Muscle of leg (tissue), 11 donors: Measurements from ENCODE around the gene ARGLU1. TPM values are rescaled to one million over a fixed set of nuclear protein-coding genes. Genes with fewer than 3 reads are reported as not detected.
A peak's percentile ranks its signal among the peaks of the same experiment; 100 is the strongest.

Experiments
- DNase-seq: peaks from one replicate; pipeline ENCODE4 v3.0.0; 2013
- H3K27ac ChIP-seq: one replicate; pipeline ENCODE4 v1.5.1; 2013; ENCODE audit warnings: mild to moderate bottlenecking, low read length, control low read depth
- H3K27me3 ChIP-seq: one replicate; pipeline ENCODE4 v1.6.1; 2013; ENCODE audit warnings: low read length; ENCODE audit not compliant: control insufficient read depth, insufficient read depth
- H3K36me3 ChIP-seq: one replicate; pipeline ENCODE4 v1.6.1; 2013; ENCODE audit warnings: low read length; ENCODE audit not compliant: control insufficient read depth, insufficient read depth
- H3K4me1 ChIP-seq: one replicate; pipeline ENCODE4 v1.6.1; 2013; ENCODE audit warnings: low read length; ENCODE audit not compliant: control insufficient read depth, insufficient read depth
- H3K4me3 ChIP-seq: one replicate; pipeline ENCODE4 v1.5.1; 2013; ENCODE audit warnings: low read length, control low read depth
- H3K9me3 ChIP-seq: replicated peaks from 2 replicates; pipeline ENCODE4 v1.6.1; 2013; ENCODE audit warnings: low read depth, low read length; ENCODE audit not compliant: control insufficient read depth
- WGBS: methylation state at CpG from one replicate; pipeline ENCODE4 v1.1.5; 2013; ENCODE audit warnings: missing lambda C conversion rate; ENCODE audit not compliant: insufficient coverage; 5-methylcytosine and 5-hydroxymethylcytosine counted together
- polyA plus RNA-seq, 8 donors: library from polyadenylated mRNA; unstranded; fragments of 120-200 nt; gene quantifications; one replicate each; pipeline versions ENCODE4 v1.2.1 to v1.2.3, GENCODE V29; 2013; ENCODE audit warnings: inconsistent platforms in 1 of 8, low replicate concordance in 1 of 8; ENCODE audit not compliant: insufficient read length in 8 of 8, insufficient read depth in 1 of 8
- total RNA-seq: library from RNA; stranded (reverse); fragments of 120-200 nt; gene quantifications from one replicate; pipeline ENCODE4 v1.2.4, GENCODE V29; 2013

Gene ARGLU1
- total and polyA plus RNA-seq, 9 donors: 79.1 to 161 (median 136) TPM

DNA sequence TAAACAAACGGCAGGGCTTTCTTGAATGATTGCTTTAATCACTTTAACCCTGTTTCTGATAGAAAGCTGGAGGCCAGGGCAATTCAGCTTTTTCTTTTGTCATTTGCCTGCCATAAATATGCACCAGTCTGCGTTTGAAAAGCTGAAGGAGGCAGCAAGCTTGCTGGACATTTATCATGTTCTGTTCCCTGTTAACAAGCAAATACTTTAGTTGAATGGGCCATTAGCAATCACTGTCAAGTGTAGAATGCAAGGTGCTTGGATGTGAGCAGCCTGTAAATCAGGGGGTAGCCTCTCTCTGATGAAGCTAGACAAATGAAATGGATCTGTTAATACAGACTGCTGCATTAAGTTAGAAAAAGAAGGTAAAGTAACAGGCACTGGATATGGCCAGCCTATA is 40.1 kb downstream of the ARGLU1 start:
- WGBS: 67% methylated on average over 1 of the region's 2 CpGs
- Histone ChIP-seq H3K36me3 (no peaks in the 10 kb centered on the region), H3K9me3 (no peaks in the 10 kb centered on the region), H3K27me3 (no peaks in the 10 kb centered on the region), H3K4me1 (peaks cover 12% of the 10 kb centered on the region), H3K4me3 (no peak overlapping the region), H3K27ac (no peak overlapping the region)
- no peak for DNase-seq

DNA sequence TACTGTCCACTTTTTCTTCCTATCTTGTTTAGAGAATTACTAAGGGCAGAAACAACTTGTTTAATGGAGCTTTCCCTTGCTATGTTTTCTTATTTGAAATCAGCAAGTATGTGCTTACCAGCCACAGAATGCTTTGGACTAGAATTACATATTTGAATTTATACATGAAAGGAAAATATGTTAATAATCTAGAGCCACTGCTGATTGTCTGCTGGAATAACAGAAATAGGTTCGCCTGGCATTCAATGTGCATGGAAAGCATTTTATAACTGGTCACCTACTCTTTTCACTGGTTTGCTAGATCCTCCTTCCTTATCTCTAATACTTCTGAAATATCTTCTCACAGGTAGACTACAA is 40.5 kb downstream of the ARGLU1 start:
- no CpG with 5 or more reads among the region's 1 CpG for WGBS
- Histone ChIP-seq H3K9me3 (no peaks in the 10 kb centered on the region), H3K4me1 (peaks cover 8% of the 10 kb centered on the region), H3K36me3 (no peaks in the 10 kb centered on the region), H3K4me3 (no peak overlapping the region), H3K27me3 (no peaks in the 10 kb centered on the region), H3K27ac (no peak overlapping the region)
- DNase-seq: no peak

GRCh38 chr13:106526738-106527444 is 41.0 kb downstream of the ARGLU1 start:
- no peak overlapping the region for H3K27ac ChIP-seq
- no peak overlapping the region for H3K4me3 ChIP-seq

GRCh38 chr13:106525865-106526264 is 42.1 kb downstream of the ARGLU1 start:
- no peaks in the 10 kb centered on the region for H3K9me3 ChIP-seq
- 92% methylated on average over 2 of the region's 3 CpGs for WGBS
- no peaks in the 10 kb centered on the region for H3K36me3 ChIP-seq
- DNase-seq: no peak
- peaks cover 3% of the 10 kb centered on the region for H3K4me1 ChIP-seq
- no peak overlapping the region for H3K27ac ChIP-seq
- no peaks in the 10 kb centered on the region for H3K27me3 ChIP-seq
- H3K4me3 ChIP-seq: no peak overlapping the region

More at GRCh38 chr13:106526738-106527444, 41.0 kb downstream of the ARGLU1 start:
- WGBS: 90% methylated on average over 4 of the region's 8 CpGs
- peaks cover 3% of the 10 kb centered on the region for H3K4me1 ChIP-seq
- no peaks in the 10 kb centered on the region for H3K9me3 ChIP-seq
- DNase-seq: no peak
- H3K36me3 ChIP-seq: no peaks in the 10 kb centered on the region
- H3K27me3 ChIP-seq: no peaks in the 10 kb centered on the region

DNA sequence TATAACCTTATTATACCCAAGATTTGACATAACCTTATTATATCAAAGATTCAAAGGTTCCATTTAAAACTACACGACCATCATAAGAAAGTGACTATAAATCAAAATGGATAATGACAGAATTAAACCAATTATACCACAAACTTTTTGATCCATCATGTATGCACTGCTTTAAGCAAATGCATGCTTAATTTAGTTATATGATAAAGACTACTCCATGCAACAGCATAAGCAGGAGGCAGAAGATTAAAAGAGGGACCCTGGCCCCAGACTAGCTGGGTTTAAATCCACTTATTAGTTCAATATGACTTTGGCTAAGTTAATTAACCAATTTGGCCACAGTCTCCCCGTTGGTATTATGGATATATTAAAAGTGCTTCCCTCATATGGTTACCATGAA is 43.8 kb downstream of the ARGLU1 start:
- no CpG with 5 or more reads among the region's 2 CpGs for WGBS
- Histone ChIP-seq H3K36me3 (no peaks in the 10 kb centered on the region), H3K4me3 (no peak overlapping the region), H3K9me3 (no peaks in the 10 kb centered on the region), H3K27me3 (no peaks in the 10 kb centered on the region), H3K27ac (no peak overlapping the region), H3K4me1 (peaks cover 5% of the 10 kb centered on the region)
- no peak for DNase-seq

DNA sequence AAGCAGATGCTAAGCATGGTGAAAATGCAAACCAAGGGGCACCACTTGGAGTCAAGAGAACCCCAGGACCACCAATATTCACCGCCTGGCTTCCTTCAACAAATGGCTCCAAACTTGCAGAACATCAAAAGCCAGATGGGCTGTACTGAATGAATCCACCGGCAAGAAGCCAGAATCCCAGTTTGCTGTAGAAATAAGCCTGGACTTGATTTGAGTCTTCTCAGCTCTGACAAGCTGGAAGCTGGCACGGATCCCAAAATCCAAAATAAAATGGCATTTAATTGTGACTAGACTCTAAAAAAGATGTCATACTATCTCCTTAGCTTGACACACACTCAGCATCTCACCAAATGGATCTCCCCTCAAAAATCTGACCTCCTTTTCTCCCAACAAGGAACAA is 44.4 kb downstream of the ARGLU1 start:
- no peak overlapping the region for H3K27ac ChIP-seq
- H3K4me3 ChIP-seq: no peak overlapping the region
- peaks cover 5% of the 10 kb centered on the region for H3K4me1 ChIP-seq
- no peaks in the 10 kb centered on the region for H3K9me3 ChIP-seq
- DNase-seq: peak; percentile 63
- WGBS: 40% methylated on average over 2 of the region's 3 CpGs
- no peaks in the 10 kb centered on the region for H3K27me3 ChIP-seq
- H3K36me3 ChIP-seq: no peaks in the 10 kb centered on the region

- Histone ChIP-seq H3K9me3 (no peaks in the 10 kb centered on the region), H3K4me1 (peaks cover 5% of the 10 kb centered on the region), H3K27ac (no peak overlapping the region), H3K27me3 (no peaks in the 10 kb centered on the region), H3K36me3 (no peaks in the 10 kb centered on the region), H3K4me3 (no peak overlapping the region)
- DNase-seq: no peak
- 48% methylated on average over 2 of the region's 7 CpGs for WGBS
Measured at GRCh38 chr13:106522898-106523525, 44.9 kb downstream of the ARGLU1 start.

DNA sequence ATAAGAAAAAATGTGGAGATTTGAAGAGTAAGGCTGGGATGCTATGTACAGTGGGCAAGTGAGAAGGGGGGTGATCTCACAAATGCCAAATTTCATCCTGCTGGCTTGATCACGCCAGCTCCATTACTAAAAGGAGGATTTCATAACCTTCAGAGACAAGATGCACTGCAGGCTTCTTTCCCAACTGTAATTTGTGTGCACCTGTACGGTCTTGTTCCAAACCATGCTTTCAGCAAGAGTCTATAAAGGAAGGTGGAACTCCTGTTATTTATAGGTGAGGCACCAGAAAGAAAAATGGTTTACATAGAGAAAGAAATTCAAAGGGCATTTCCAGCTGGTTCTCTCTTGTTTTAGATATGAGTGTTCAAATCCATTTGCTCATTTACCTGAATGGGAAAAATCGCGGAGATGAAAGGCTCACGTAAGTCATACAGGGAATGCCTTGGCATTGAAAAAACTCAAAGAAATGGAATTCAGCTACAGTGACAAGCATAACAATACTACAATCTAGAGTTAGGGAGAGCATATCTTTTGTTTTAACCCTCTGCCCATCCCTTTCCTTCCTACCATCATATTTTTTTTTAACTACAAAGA is 45.7 kb downstream of the ARGLU1 start:
- no peaks in the 10 kb centered on the region for H3K27me3 ChIP-seq
- WGBS: no CpG with 5 or more reads among the region's 5 CpGs
- no peak overlapping the region for H3K4me3 ChIP-seq
- no peaks in the 10 kb centered on the region for H3K36me3 ChIP-seq
- H3K9me3 ChIP-seq: no peaks in the 10 kb centered on the region
- DNase-seq: no peak
- no peak overlapping the region for H3K27ac ChIP-seq
- H3K4me1 ChIP-seq: peaks cover 5% of the 10 kb centered on the region

- Histone ChIP-seq H3K4me1 (peaks cover 6% of the 10 kb centered on the region), H3K4me3 (no peak overlapping the region), H3K27me3 (no peaks in the 10 kb centered on the region), H3K36me3 (no peaks in the 10 kb centered on the region), H3K9me3 (no peaks in the 10 kb centered on the region), H3K27ac (no peak overlapping the region)
- DNase-seq: no peak
- WGBS: no CpG with 5 or more reads among the region's 5 CpGs
Measured at GRCh38 chr13:106521095-106521799, 46.7 kb downstream of the ARGLU1 start.
